GM13977 (cell line): ENCODE data around the gene ATXN1.
"Not testable (repeated sequence)": the region's sequence is repeated elsewhere in the genome, so short reads cannot be mapped to it uniquely, and the experiment has no call there.

Experiments
- DNase-seq: peaks from one replicate; pipeline ENCODE4 v3.0.0; 2012; ENCODE audit warnings: low spot score
- in situ Hi-C: fragments of 300-500 bp; cut with MboI; formaldehyde crosslinking; loops from one replicate; pipeline ENCODE4 v1.12.0; 2022; ENCODE audit warnings: low sequenced_read_pairs, low pct_unique_long_range_greater_than_20kb, mixed read lengths, inconsistent platforms; ENCODE audit not compliant: unreplicated experiment
- TF ChIP-seq, protein P1 (sequence below): IDR thresholded peaks from 2 replicates; pipeline ENCODE4 v1.5.1; 2012; ENCODE audit warnings: mild to moderate bottlenecking, control low read depth; ENCODE audit not compliant: insufficient read depth; ENCODE audit errors: extremely low read depth, missing control alignments

ATXN1 gene

DNA sequence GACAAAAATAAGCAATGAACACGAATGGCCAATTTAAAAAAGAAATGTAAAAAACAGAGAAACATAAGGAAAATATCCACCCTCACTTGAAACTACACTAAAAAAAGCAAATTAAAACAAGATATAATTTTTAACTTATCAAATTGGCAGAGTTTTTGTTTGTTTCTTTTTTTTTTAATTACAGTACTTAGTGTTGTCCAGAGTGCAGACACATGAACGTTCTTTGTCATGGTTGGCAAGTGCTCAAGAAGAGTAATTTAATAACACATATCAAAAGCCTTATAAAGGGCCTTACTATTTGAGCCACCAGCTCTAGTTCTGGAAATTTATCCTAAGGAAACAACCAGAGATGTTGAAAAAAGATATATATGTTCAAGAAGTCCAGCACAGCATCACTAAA lies 142.3 kb downstream of the ATXN1 start:
- DNase-seq, result no peak
- in situ Hi-C loops, result no loop called here
- TF ChIP-seq, protein P1, sequence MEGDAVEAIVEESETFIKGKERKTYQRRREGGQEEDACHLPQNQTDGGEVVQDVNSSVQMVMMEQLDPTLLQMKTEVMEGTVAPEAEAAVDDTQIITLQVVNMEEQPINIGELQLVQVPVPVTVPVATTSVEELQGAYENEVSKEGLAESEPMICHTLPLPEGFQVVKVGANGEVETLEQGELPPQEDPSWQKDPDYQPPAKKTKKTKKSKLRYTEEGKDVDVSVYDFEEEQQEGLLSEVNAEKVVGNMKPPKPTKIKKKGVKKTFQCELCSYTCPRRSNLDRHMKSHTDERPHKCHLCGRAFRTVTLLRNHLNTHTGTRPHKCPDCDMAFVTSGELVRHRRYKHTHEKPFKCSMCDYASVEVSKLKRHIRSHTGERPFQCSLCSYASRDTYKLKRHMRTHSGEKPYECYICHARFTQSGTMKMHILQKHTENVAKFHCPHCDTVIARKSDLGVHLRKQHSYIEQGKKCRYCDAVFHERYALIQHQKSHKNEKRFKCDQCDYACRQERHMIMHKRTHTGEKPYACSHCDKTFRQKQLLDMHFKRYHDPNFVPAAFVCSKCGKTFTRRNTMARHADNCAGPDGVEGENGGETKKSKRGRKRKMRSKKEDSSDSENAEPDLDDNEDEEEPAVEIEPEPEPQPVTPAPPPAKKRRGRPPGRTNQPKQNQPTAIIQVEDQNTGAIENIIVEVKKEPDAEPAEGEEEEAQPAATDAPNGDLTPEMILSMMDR, result no peak

DNA sequence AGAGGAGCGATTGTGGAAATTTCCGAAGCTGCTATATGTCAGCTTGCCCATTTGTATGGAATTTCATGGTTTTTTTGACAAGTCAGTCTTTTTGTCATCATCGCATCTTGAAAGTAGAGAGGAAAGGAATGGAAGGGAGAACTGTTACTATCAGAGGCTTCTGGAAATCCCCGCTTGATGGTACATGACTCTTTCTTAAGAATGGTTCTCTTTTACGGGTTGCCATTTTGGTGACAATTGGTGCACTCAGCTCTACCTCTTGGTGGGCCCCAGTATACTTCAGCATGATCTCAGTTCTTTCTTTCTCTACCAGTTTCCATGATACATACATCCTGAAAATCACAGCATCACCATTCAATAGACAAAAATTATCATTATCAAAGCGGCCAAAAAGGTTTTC lies 146.0 kb downstream of the ATXN1 start:
- in situ Hi-C loops, DNase-seq: not testable (repeated sequence)

DNA sequence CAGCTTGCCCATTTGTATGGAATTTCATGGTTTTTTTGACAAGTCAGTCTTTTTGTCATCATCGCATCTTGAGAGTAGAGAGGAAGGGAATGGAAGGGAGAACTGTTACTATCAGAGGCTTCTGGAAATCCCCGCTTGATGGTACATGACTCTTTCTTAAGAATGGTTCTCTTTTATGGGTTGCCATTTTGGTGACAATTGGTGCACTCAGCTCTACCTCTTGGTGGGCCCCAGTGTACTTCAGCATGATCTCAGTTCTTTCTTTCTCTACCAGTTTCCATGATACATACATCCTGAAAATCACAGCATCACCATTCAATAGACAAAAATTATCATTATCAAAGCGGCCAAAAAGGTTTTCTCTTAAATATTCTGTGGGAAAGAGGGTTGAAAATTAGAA lies 147.1 kb downstream of the ATXN1 start:
- in situ Hi-C loops, DNase-seq: not testable (repeated sequence)

DNA sequence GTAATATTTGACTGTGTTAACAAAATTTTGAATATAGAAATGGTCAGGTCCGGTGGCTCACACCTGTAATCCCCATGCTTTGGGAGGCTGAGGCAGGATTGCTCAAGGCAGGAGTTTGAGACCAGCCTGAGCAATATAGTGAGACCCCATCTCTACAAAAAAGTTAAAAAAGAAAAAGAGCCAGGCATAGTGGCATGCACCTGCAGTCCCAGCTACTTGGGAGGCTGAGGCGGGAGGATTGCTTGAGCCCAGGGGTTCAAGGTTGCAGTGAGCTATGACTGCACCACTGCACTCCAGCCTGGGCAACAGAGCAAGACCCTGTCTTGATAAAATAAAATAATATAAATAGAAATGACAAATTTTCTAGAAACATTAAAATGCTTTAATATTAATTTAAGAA lies 147.8 kb downstream of the ATXN1 start:
- in situ Hi-C loops, result not testable (repeated sequence)

DNA sequence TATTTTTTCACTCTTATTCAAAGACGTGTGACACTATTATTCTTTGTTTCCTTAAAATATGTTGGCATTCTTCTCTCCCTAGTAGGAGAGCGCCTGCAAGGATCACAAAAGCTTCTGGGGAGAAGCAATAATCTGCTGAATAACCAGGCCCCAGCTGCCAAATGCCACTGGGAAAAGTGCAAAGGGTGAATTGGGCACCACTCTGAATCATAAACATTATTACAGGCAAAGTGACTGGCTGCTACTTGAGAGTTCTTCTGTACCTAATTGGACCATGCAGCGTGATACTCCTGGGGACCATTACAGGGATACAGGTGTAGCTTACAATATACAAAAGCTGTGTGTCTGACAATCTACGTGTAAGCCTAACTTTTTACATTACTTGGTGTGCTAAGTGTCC lies 152.8 kb downstream of the ATXN1 start:
- TF ChIP-seq, protein P1, result no peak
- no peak for DNase-seq
- in situ Hi-C loops, result no loop called here

More for the DNA sequence above, 147.8 kb downstream of the ATXN1 start:
- not testable (repeated sequence) for DNase-seq

DNA sequence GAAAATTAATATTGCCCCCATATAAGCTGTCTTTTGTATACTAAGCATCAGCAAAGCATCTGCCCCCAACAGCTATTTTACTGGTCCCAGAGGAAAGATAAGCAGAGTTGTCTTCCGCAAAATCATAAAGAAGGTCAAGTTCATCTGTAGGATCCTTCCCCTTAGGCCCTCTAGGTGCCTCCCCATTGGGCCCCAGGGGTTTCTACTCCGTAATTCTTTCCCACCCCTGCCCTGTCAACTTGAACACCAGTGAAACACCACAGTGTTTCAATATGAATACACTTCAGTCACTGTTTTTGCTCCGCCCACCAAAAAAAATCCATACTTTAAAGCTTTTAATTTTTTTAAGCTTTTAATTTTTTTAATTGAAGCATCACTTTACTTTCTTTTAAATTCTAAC lies 159.2 kb downstream of the ATXN1 start:
- DNase-seq, result peak; percentile 74
- TF ChIP-seq, protein P1, result no peak
- in situ Hi-C loops, result no loop called here

DNA sequence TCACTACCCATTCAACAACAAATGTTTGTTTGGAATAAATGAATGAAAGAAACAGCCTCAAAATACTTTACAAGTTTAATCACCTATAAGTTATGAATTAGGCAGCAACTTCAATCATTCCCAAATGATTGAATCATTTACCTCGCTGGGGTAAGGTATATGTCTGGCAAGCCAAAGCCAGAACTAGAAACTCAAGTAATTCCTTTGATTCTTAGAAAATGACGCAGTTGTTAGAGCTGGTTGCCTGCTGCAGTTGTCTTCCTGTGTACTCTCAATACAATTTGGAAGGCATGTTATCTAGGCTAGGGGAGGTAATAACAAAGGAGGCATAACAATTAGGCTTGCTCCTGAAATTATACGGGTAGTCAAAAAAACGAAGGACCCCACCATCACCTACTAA lies 160.6 kb downstream of the ATXN1 start:
- DNase-seq, result no peak
- TF ChIP-seq, protein P1, result no peak
- in situ Hi-C loops, result no loop called here

DNA sequence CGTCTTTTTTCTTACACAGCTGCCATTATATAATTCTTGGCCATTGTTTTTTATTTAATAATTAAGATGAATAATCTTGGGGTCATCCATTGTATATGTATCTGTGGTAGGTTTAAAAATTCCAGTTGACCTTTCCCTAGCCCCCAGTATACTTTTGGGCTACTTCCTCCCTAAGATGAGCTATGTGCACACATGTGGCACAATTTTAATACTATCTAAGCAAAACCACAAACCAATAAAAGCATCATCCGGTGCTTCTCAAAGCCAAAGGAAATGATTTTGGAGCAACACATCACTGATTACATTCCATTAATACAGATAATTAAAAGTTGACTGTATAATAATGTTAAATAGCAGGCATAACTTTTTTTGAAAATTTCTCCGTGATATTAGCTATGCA lies 161.2 kb downstream of the ATXN1 start:
- TF ChIP-seq, protein P1, result no peak
- no peak for DNase-seq
- in situ Hi-C loops, result no loop called here
